Tibial artery (tissue), 4 donors: Measurements from ENCODE around the gene MYDGF.

Experiments used
- DNase-seq, 2 donors: peaks; one replicate each; pipeline ENCODE4 v3.0.0-alpha.2; 2019
- H3K27ac ChIP-seq, 2 donors: fragments of 200-600 bp; sonication (generic) in 1 of 2; 1 replicate in 1 of 2; 2 replicates in 1 of 2; pipeline ENCODE4 v1.5.1; 2018 to 2019; ENCODE audit warnings: mild to moderate bottlenecking in 1 of 2
- H3K27me3 ChIP-seq, 2 donors: fragments of 200-600 bp; sonication (generic) in 1 of 2; one replicate each; pipeline versions ENCODE4 v1.5.1 to v1.6.0; 2016 to 2019
- H3K36me3 ChIP-seq, 3 donors: fragments of 200-600 bp; sonication (generic) in 2 of 3; one replicate each; pipeline ENCODE4 v1.5.1; 2016 to 2019; ENCODE audit warnings: mild to moderate bottlenecking in 2 of 3
- H3K4me1 ChIP-seq, 4 donors: fragments of 200-600 bp; sonication (generic) in 2 of 4; 1 replicate in 3 of 4; 2 replicates in 1 of 4; pipeline ENCODE4 v1.5.1; 2016 to 2019
- H3K4me3 ChIP-seq, 2 donors: fragments of 200-600 bp; sonication (generic) in 1 of 2; 1 replicate in 1 of 2; 2 replicates in 1 of 2; pipeline ENCODE4 v1.5.1; 2018 to 2019; ENCODE audit warnings: mild to moderate bottlenecking in 2 of 2
- H3K9me3 ChIP-seq, 3 donors: fragments of 200-600 bp; sonication (generic) in 1 of 3; one replicate each; pipeline ENCODE4 v1.5.1; 2016 to 2019
- intact Hi-C: fragments of 100-400 bp; cut with DNase I; formaldehyde crosslinking; loops from one replicate; pipeline ENCODE4 v1.15.0; 2023; ENCODE audit warnings: low total_unique reads
- TF ChIP-seq, protein P1 (sequence below), 2 experiments: fragments of 200-600 bp in 1 of 2; fragments of 450-650 bp in 1 of 2; IDR thresholded peaks; one replicate each; pipeline ENCODE4 v1.5.1; 2017 to 2019; ENCODE audit warnings: antibody characterized with exemption in 2 of 2, mild to moderate bottlenecking in 1 of 2, moderate library complexity in 1 of 2

Gene MYDGF

DNA sequence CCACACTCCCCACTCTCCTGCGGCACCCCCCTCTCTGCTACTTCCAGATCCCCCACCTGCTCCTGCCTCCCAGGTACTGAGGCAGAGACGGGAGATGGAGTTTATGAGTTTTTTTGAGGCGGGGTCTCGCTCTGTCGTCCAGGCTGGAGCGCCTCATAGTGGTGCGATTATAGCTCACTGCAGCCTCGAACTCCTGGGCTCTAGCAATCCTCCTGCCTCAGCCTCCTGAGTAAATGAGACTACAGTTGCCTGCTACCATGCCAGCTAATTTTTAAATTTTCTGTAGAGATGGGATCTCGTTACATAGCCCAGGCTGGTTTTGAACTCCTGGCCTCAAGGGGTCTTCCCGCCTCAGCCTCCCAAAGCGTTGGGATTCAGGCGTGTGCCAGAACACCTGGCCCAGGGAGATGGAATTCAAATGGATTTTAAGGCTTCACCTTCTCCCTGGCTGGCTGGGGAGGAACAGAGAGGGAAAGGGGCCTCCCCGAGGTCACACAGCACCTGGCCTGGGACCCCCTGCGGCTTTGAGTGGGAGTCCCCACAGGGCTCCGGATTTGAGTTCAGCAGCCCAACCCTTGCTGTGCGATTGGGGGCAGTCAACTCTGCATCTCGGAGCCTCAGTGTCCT, 50.4 kb downstream of the MYDGF start:
- no peaks in the 10 kb centered on the region for H3K4me1 ChIP-seq
- DNase-seq, result no peak
- TF ChIP-seq, protein P1, sequence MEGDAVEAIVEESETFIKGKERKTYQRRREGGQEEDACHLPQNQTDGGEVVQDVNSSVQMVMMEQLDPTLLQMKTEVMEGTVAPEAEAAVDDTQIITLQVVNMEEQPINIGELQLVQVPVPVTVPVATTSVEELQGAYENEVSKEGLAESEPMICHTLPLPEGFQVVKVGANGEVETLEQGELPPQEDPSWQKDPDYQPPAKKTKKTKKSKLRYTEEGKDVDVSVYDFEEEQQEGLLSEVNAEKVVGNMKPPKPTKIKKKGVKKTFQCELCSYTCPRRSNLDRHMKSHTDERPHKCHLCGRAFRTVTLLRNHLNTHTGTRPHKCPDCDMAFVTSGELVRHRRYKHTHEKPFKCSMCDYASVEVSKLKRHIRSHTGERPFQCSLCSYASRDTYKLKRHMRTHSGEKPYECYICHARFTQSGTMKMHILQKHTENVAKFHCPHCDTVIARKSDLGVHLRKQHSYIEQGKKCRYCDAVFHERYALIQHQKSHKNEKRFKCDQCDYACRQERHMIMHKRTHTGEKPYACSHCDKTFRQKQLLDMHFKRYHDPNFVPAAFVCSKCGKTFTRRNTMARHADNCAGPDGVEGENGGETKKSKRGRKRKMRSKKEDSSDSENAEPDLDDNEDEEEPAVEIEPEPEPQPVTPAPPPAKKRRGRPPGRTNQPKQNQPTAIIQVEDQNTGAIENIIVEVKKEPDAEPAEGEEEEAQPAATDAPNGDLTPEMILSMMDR (IDR thresholded peaks at IDR 0.05), result no peak
- no peaks in the 10 kb centered on the region for H3K9me3 ChIP-seq
- H3K4me3 ChIP-seq, result no peak overlapping the region
- peaks cover 0 to 54% of the 10 kb centered on the region in 2 donors for H3K27me3 ChIP-seq
- no peak overlapping the region for H3K27ac ChIP-seq
- no peaks in the 10 kb centered on the region for H3K36me3 ChIP-seq
- intact Hi-C loops, result loop anchor here (5.0 kb wide), 1 partner anchor 57 kb away; no protein-coding TSS in a partner anchor

DNA sequence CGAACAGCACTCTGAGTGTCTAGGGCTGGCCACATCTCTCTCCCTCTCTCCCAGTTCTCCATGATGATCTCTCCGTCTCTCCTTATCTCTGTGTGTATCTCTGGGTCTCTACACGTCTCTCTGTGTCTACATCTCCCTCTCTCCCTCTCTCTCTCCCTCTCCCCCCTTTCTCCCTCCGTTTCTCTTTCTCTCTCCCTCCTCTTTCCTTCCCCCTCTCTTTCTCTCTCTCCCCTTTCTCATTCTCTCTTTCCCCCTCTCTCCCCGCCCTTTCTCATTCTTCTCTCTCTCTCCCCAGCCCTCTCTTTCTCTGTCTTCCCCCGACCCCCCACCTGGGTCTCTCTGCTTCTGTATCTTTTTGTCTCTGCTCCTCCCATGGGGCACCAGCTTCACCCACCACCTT, 52.1 kb downstream of the MYDGF start:
- Histone ChIP-seq H3K27ac (no peak overlapping the region), H3K9me3 (no peaks in the 10 kb centered on the region), H3K4me1 (no peaks in the 10 kb centered on the region), H3K27me3 (peaks cover 0 to 43% of the 10 kb centered on the region in 2 donors), H3K4me3 (no peak overlapping the region), H3K36me3 (no peaks in the 10 kb centered on the region)
- intact Hi-C loops, result no loop called here
- no peak for DNase-seq
- TF ChIP-seq, protein P1 (IDR thresholded peaks at IDR 0.05), result no peak

DNA sequence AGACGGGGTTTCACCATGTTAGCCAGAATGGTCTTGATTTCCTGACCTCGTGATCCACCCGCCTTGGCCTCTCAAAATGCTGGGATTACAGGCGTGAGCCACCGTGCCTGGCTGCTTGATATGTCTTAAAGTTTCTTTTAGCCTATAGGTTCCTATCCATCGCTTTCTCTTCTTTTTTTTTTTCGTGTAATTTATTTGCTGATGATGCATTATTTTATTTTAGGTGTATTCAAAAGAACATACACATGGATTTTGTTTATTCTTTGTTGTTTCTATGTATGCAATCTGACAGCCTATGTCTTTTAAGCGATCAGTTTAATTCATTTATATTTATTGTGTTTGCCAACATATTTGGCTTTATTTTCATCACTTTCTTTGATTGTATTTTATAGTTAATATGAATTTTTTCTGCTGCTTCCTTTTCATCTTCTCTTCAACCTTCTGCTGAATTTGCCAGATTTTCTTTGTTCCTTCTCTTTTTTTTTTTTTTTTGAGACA, 56.8 kb downstream of the MYDGF start:
- Histone ChIP-seq H3K27ac (no peak overlapping the region), H3K9me3 (no peaks in the 10 kb centered on the region), H3K36me3 (no peaks in the 10 kb centered on the region), H3K27me3 (peaks cover 0 to 16% of the 10 kb centered on the region in 2 donors), H3K4me1 (peaks cover 0 to 10% (median 7%) of the 10 kb centered on the region in 4 donors), H3K4me3 (no peak overlapping the region)
- intact Hi-C loops, result no loop called here
- TF ChIP-seq, protein P1 (IDR thresholded peaks at IDR 0.05), result no peak
- DNase-seq, result no peak

DNA sequence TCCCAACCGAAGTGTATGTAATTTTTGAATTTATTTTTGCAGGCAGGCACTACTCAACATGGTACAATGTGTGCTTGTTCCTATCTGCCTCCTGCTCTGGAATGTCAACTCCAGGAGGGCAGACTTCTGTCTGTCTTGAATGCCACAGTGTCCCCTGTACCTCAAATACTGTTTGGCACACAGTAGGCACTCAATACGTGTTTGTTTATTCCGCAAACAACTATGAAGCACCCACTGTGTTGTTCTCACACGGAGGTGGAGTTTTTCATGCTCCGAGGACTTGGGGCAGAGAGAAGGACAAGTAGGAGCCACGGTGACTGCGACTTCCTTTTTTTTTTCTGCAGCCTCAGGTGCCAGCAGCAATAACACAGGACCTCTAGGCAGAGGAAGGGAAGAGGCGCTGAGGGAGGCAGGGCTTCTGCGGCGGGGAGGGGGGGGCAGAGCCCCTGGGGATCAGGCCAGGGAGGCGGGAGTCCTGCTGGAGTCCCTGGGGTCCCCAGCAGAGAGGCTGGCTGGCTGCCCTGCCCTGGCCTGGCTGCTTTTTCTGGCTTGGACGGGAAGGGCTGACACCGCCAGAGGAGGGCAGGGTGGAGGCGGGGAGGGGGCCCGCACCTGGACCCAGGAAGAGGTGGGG, 60.1 kb downstream of the MYDGF start:
- H3K27me3 ChIP-seq, result peaks cover 0 to 30% of the 10 kb centered on the region in 2 donors
- H3K9me3 ChIP-seq, result no peaks in the 10 kb centered on the region
- no peaks in the 10 kb centered on the region for H3K36me3 ChIP-seq
- peaks cover 0 to 17% (median 13%) of the 10 kb centered on the region in 4 donors for H3K4me1 ChIP-seq
- H3K4me3 ChIP-seq, result no peak overlapping the region
- no peak overlapping the region for H3K27ac ChIP-seq
- intact Hi-C loops, result no loop called here
- TF ChIP-seq, protein P1 (IDR thresholded peaks at IDR 0.05), result no peak
- no peak for DNase-seq
